C4-2B (cell line): ENCODE measurements around the gene GPHB5.

Experiments
- CTCF ChIP-seq: fragments of 450-650 bp; conservative IDR thresholded peaks from 2 replicates; pipeline ENCODE4 v1.5.1; 2017; ENCODE audit warnings: mild to moderate bottlenecking
- ZFX ChIP-seq: fragments of 450-650 bp; IDR thresholded peaks from 2 replicates; pipeline ENCODE4 v1.6.1; 2017

DNA sequence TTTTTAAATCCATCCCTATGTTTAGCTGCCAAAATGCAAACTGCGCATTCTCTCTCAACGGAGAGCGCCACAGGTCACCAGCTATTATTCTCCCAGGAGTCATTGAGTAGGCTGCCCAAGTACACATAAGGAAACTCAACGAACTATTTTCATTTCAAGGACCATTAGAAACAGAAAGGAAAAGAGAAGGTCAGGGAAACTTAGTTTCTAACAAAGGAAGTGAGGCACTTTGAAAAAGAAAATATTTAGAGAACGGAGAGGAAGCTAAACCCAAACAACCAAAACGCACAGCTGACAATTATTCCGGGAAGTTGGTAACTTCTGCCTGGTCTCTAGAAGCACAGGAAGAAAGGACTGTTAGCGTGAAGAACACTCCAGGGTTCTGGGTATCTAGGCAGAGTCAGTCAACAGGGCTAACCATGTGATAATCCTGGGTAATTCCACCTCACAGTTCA lies 23.5 kb downstream of the GPHB5 start:
- TF ChIP-seq CTCF (no peak), ZFX (no peak)
